HG03442 (cell line): ENCODE measurements around the gene TNFRSF19.

ENCODE experiments used
- ATAC-seq: cut with Tn5 transposase; IDR thresholded peaks from one replicate; pipeline ENCODE4 v1.9.1; 2021; ENCODE audit warnings: mild to moderate bottlenecking, moderate library complexity; ENCODE audit not compliant: unreplicated experiment

The TNFRSF19 gene

DNA sequence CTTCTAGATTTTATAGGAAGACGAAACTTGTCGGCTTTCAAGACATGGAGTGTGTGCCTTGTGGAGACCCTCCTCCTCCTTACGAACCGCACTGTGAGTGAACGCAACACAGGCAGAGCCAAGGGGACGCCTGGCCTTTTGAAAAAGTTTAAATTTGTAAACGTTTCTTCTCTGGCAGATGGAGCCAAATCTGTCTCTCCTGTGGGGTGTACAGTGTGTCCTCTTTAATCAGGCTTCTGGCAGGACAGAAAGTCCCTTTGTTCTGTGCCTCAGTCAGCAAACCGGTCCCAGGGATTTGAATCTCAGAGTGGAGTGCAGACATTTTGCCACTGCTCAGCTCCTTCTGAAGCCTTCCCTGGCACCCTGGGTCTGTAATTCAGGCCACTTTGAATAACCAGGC lies 56.5 kb downstream of the TNFRSF19 start:
- no peak for ATAC-seq

DNA sequence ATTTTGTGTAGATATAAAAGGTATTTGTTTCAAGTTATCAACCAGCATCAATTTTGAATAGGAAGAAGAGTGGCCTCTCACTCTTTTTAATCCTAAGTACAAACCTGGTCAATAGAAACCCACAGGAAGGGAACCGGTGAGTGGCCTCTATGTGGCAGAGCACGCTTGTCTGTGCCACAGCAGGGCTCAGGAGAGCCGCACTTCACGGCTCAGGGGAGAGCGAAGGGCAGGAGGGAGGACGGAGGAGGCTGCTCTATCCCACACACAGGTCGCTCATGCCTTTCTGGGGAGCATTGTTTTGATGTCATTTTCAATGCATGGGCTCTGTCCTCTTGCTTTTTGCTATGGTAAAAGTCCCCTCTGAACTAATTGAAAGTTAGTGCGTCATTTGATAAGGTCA lies 57.2 kb downstream of the TNFRSF19 start:
- ATAC-seq = no peak

DNA sequence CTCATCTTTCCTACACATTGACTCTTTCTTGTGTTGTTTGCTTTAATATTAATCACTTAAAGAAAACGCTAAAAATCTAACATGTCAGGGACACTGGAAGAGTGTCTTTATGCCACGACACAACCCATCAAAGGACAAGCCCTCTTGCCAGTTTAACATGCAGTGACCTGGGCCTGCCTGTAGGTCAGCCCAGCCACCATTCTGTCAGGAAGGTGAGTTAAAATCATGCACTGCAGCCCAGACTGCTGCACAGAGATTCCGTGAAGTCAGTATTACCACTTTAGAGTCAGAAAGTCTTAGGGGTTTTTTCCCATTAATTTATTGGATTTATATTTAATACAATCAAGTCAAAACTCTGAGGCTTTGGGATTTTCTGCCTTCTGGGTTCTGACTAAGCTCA lies 58.0 kb downstream of the TNFRSF19 start:
- no peak for ATAC-seq

DNA sequence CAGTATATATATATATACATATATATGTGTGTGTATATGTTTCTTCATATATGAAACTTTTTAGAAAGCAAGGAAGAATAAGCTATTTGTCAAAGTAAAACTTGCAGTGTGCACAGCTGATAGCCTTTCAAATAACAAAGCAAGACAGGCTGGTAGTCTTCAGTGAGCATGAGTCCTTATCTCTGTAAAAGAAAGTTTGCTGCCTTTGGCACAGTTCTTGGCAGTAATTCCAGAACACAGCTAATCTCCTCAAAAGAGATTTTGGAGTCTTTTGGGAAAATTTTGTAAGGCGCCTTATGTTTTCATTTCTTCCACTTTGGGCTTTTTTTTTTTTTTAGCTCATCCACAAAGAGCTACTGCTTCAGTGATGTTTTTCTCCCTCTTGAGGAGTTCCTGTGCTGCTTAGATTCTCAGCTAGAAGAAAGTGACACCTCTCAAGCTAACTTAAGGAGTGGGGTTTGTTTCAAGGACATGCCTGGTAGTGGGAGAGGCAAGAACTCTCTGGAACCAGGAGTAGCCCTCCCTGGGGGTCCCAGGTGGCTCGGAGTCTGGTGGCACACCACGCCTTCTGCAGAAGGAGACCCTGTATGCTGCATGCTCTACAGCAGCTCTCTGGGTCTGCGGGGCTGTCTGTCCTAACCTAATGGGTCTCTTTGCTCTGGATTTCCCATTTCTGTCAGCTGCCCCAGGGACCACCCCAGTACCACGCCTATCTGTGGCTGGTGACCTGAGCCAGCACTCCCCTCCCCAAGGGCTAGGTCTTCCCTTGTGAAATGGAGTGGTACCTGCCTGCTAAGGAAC lies 58.8 kb downstream of the TNFRSF19 start:
- ATAC-seq = no peak

DNA sequence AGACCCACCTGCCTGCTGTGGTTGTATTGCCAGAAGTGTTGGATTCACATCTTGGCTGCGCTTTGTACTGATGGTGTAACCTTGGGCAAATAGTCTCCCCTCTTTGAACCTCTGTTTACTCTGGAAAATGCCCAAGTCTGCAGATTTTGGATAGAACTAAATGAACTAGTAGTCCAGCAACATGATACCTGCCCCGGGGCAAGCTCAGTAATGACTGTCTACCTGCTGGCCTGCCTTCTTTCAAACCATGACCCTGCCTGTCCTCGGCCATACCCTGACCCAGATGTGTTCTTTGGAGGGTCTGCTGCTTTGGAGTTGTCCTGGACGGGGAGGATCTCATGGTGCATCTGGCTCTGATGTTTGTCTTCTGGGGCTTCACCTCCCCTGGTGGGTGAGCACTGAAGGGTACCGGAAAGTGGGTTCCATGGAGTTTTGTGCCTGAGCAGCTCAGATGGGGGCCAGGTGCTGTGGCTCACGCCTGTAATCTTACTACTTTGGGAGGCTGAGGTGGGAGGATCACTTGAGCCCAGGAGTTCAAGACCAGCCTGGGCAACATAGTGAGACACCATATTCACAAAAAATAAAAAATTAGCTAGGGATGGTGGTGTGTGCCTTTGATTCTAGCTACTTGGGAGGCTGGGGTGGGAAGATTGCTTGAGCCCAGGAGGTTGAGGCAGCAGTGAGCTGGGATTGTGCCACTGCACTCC lies 59.5 kb downstream of the TNFRSF19 start:
- no peak for ATAC-seq

DNA sequence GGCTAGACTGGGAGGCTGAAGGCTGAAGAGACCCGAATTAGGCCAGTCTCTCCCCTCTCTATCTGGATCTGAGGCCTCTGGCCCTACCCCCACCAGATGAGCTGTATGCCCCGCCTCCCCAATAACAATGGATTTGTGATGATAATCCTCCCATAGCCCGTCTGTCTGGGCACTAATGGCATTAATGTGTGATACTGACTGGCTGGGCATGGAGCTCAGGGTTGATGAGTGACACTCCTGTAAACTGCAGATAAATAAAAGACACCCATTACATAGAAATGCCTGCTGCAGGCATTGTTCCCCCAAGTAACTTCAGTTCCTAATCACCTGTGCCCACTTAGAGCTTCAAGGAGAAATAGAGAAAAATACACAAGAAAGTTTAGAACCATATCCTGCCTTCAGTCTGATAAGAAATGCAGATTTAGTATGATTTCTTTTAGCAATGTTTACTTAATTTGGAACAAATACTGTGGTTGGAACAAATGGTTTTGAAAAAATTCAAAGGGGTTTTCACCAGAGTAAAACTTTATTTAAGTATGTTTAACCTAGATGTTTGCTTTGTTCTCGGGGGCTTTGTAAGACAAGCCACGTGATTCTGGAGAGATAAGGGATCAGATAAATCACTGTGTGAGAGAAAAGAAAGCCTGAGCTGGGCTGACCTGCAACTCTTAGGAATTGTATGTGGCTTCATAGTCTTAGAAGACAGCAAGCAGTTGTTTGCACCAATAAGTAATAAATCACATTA lies 60.3 kb downstream of the TNFRSF19 start:
- ATAC-seq = no peak

DNA sequence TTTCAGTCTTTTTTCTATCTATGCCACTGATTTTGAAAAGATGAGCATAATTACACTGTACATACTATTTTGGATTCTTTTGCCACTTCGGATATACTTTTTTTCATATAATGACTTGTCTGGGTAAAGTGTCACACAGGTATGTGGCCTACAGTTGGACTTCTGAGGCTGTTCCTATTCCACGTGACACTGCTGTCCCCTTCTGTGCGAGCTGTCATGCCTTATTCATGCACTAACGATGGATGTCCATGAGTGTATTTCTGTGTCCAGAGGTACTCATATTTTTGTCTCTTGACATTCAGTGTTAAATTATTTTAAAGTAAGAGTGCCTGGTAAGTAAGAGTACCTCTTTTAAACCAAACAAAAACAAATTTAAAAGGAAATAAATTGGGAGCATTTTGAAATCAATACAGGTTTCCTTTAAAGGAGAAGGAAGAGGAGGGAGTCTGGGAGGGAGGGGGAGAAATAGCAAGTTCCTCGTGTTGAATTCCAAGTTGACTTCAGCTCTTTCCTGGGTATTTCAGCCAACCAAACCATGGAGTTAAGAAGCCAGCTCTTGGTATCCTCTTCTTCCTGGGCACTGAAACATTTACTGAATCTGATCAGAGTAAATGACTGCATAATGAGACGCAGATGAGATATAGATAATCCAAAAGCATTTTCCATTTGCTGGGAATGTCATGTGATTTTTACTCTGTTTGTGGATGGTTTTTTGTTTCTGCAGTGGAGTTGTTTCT lies 61.3 kb downstream of the TNFRSF19 start:
- ATAC-seq = no peak

DNA sequence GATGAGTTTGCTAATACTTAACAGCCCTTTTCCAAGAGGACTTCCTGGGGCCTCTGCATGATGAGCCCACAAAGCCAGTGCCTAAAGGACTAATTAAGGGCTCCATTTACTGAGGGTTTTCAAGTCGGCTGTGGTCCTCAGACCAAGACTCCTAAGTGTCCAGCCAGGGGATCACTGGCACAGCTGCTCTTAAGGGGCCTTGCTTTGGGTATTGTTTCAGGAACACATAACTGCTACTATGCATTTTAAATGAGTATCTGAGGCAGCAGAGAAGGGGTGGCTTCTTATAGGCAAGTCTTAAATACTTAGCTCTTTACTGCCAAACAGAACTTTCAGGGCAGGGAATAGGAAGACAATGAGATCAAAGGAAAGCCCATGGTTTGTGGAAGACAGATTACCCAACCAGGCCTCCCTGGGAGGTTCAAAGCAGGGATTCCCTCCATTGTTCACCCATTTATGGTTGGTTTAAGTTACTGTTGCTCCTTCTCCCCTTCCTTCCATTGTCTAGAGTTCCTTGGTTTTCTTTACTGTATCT lies 61.9 kb downstream of the TNFRSF19 start:
- ATAC-seq = no peak

DNA sequence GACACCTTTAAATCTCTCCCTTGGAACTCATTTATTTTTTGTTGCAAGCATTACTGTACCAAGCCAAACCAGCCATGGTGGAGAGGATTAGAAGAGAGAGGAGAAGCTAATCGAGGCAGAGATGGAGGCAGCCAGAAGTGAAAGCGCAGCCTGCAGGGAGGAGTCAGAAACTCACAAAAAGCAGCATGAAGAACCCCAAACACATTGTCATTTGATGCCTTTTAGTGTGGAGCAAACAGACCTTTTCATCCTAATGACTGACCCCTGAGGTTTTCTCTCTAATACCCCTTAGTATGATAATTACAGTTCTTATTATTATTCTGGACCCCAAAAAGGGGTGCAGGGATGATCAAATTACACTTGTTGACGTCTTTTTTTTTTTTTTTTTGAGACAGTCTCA lies 62.5 kb downstream of the TNFRSF19 start:
- ATAC-seq = no peak

DNA sequence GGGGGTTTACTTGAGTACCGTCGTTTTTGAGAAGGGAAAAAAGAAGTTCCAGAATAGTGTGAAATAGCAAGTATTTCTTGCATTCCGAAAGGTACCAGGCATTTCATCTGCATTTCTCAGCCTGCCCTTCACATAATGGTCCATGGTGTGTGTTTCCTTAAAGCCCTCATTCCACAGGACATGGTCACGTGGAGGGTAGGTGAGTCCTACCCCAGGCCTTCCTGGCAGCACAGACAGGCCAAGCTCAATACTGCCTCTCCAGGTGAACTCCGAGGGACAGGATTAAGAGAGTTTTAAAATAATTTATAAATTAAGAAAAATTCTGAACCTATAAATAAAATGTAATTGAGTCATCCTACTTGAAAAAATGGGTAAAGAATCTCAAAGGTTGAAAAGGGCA lies 64.7 kb downstream of the TNFRSF19 start:
- no peak for ATAC-seq

DNA sequence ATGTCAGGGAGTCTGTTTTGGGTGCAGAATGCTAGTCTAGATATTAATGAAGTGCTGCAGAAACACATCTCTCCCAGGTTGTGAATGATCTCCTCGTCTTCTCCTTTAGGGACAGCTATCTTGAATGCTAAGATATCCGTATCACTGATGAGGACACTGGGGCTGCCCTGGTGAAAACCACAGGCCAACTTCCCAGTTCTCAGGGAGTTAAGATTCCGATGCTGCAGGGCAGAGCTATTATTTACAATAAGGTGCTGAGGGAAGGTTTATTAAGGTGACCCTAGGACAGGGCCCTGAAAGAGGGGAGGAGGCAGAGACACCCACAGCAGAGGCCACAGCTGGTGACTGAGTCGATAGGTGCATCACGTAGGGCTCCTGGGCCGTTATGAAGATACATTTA lies 66.1 kb downstream of the TNFRSF19 start:
- ATAC-seq = no peak

DNA sequence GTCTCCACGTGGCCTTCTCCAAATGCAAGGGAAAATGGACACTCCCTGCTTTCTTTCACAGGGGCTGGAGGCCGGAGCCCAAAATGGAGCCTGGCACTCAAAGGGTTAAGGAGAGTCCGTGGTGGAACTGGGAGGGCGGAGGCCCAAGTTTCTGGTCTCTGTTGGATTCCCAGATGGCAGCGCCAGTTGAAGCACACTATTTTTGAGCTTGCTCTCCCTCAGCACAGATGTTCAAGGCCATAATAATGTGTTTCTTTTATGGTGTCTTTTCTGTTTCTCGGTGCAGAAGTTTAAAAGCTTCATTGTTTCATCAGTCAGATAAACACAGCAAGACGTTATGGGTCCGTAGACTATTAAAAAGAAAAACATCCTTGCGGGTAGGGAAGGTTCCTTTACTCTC lies 67.6 kb downstream of the TNFRSF19 start:
- no peak for ATAC-seq

DNA sequence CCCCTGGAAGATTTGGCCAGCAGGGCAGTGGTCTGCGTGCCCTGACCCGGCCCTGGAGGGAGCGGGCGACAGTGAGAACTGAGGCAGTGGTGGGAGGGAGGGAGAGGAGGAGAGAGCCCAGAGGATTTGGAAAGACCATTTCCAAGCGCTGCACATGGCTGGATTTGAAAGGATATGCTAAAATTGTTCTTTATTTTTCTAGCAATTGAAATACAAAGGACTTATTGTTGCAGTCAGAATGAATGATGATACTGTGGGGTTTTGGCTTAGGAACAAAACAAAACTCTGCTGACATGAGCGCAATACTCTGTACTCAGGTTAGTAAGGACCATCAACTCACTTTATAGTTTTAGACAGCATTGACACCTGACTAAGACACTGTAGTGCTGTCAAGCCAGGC lies 69.5 kb downstream of the TNFRSF19 start:
- no peak for ATAC-seq

DNA sequence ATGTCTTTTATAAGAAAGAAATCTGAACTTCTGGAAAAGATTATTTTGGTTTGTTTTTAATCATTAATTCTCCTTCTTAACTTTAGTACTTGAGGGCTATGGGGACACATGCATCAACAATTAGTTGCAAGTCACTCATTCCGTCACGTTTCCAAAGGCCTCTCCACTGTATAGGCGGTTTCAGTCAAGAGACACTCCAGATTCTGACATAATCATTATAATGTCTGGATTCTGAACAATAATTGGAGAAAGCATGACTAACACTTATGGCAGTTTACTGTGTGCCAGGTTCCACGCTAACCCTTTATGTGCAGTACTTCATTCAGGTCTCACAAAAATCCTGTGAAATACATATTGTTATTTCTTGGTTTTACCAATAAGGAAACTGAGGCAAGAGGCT lies 71.9 kb downstream of the TNFRSF19 start:
- no peak for ATAC-seq

DNA sequence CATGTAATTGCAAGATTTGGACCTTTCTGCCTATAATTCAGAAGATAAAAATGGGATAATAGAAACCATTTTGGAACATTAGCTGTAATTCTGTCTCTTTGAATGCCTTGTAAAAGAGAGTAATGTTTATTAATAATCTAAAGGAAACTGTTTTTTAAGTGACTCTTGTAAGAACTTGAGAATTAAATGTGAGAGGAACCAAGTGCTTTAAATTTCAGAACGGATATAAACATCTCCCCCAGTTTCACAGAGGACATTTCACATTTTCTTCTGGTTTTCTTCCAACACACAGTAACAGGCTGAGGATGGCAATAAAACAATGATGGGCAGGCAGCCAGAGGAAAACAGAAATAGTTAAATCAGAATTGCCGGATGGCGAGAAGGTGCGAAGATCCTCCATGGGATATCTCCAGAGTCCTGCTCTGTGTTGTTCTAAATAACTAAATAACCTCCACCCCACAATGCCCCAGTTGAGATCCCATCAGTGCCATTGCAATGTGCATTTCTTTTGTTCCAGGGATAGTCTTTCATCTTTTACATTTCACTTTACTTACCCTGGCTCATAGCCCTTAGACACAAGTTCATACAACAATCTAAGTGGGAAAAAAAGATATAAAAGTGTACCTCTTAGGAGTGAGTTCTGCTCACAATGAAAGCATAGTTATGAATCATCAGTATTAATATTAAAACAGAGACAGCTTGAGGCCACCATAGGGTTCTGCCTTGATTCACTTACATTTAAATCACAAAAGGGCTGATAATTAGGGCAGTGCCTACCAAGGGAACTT lies 73.3 kb downstream of the TNFRSF19 start:
- ATAC-seq = no peak

DNA sequence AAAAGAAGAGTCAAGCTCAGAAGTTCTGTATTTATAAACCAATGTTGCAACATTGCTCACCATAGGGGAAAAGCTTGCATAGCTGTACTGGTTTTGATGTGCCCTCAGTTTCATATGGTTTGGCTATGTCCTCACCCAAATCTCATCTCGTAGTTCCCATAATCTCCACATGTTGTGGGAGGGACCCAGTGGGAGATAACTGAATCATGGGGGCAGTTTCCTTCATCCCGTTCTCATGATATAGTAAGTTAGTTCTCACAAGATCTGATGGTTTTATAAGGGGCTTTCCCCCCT lies 73.9 kb downstream of the TNFRSF19 start:
- no peak for ATAC-seq

DNA sequence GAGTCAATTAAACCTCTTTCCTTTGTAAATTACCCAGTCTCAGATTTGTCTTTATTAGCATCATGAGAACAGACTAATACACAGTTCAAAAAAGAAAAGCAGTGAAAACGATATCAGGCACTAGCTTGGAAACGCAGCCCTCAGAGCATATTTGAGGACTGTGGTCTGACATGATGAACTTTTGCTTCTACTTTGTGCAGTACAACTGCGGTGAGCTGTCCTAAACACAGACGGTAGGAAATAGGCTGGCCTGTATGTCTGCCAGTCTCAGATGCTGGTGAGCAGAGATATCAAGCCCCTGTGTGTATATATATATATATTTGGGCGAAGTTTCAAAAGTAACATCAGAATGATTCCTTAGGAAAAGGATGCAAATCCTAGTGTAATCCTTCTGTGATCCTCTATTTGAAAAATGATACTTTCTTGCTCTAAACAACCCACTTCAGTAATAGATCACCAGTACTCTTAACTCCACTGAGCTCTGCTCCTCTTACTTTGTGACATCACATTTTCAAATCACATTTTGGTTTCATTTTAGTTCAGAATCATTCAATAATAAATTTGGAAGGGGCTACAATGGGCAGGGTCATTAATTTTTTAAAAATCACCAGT lies 74.4 kb downstream of the TNFRSF19 start:
- ATAC-seq = no peak

DNA sequence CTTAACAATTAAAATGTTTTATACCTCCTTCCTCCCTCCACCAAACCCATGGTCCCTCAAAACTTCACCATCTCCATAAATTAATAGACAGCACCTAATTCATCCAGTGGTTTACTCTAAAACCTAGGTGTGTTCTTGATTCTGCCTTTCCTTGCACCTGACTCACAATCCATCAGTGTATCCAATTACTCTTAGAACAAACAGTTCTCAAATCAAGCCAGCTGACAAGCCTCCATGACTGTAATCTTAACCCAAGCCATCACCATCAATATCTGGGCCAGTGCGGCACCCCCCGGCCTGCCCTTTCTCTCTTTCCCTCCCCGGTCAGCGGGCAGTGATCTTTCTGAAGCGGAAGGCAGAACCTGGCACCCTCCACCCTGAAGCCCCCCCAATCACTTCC lies 75.6 kb downstream of the TNFRSF19 start:
- ATAC-seq = no peak

DNA sequence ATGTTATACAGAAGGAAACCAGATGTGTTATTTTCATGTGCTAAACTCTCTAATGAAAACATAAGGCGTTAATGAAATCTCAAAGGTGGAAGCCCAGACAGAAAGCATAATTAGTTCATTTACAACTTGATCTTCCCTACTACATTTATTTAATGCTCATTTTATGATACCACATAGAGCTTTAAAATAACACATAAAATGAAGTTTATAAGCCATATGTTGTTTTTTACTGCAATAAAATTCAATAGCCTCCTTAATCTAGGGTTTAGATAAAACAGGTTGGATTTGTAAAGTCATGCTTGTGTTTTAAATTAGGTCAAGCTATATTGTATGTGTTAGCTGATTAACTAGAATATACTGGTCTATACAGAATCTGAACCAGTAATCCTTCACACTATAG lies 81.2 kb downstream of the TNFRSF19 start:
- no peak for ATAC-seq

DNA sequence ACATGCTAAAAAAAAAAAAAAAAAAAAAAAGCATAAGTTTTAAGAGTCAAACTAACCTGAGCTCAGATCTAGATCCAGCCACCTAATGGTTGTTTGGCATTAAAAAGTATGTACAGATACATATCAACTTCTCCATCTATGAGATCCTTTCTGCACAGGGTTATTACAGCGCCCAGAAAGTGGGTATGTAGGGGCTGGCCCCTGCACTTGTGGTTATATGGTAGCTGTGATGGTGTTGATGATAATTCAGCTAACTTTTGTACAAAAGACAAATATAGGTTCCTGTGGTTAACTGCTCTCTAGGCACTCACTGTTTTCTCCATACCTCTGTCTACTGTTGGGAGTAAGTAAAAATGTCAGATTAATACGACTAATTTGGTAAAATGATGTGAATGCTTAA lies 81.7 kb downstream of the TNFRSF19 start:
- ATAC-seq = no peak
